Right atrium auricular region (tissue), 2 donors: Measurements from ENCODE around the gene EBI3. TPM values are rescaled to one million over a fixed set of nuclear protein-coding genes. Genes with fewer than 3 reads are reported as not detected.

Experiments used
- DNase-seq: peaks from one replicate; pipeline ENCODE4 v3.0.0-alpha.2; 2019; ENCODE audit warnings: low spot score
- H3K27ac ChIP-seq, 2 donors: fragments of 200-600 bp; sonication (generic); 1 replicate in 1 of 2; 2 replicates in 1 of 2; pipeline ENCODE4 v1.5.1; 2016 to 2019
- H3K27me3 ChIP-seq, 2 donors: fragments of 200-600 bp; sonication (generic); one replicate each; pipeline versions ENCODE4 v1.5.1 to v1.6.0; 2017 to 2019
- H3K36me3 ChIP-seq: fragments of 200-600 bp; sonication (generic); one replicate; pipeline ENCODE4 v1.5.1; 2016
- H3K4me1 ChIP-seq, 2 donors: fragments of 200-600 bp; sonication (generic); one replicate each; pipeline versions ENCODE4 v1.5.1 to v1.6.0; 2017 to 2019
- H3K4me3 ChIP-seq, 2 donors: fragments of 200-600 bp; sonication (generic); 1 replicate in 1 of 2; 2 replicates in 1 of 2; pipeline ENCODE4 v1.5.1; 2017 to 2019; ENCODE audit warnings: mild to moderate bottlenecking in 1 of 2, moderate library complexity in 1 of 2
- H3K9me3 ChIP-seq, 2 donors: fragments of 200-600 bp; sonication (generic); one replicate each; pipeline ENCODE4 v1.5.1; 2019
- total RNA-seq, 2 donors: library from RNA; depleted of rRNA; stranded (reverse); fragments of >200 nt; gene quantifications; one replicate each; pipeline ENCODE4 v1.1.0, GENCODE V29; 2016
- TF ChIP-seq, protein P1 (sequence below), 2 donors: fragments of 200-600 bp; sonication (generic); IDR thresholded peaks; one replicate each; pipeline ENCODE4 v1.5.1; 2019; ENCODE audit warnings: antibody characterized with exemption in 2 of 2

The EBI3 gene
- total RNA-seq, 2 donors from 2014 or later: 1.7 to 2.6 TPM

DNA sequence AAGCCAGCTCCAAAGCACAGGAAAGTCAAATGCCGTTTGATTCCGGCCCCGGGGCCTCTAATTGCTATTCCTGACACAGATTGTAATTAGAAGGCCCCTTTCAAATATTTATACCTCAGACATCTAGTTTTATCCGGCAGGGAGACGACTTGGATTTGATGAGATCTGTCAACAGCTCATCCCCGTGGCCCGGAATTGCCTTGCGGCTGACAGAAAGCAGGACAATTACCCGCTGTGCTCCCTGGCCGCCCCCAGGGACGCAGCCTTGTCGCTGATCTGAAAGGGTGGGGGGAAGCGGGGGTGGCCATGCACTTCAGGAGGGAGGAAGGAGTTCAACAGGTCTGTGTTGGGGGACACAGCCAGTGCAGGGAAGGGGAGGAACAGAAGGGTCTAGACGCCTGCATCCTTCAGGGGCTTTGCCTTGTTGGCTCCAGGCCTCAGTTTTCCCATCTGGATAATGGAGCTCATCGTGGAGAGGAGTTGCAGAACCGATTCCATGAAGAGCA lies 47.9 kb downstream of the EBI3 start:
- no peak for DNase-seq
- H3K27ac ChIP-seq: peak overlapping the region; percentile 73 to 87
- H3K9me3 ChIP-seq: no peaks in the 10 kb centered on the region
- peaks cover 0 to 15% of the 10 kb centered on the region in 2 donors for H3K27me3 ChIP-seq
- TF ChIP-seq, protein P1, sequence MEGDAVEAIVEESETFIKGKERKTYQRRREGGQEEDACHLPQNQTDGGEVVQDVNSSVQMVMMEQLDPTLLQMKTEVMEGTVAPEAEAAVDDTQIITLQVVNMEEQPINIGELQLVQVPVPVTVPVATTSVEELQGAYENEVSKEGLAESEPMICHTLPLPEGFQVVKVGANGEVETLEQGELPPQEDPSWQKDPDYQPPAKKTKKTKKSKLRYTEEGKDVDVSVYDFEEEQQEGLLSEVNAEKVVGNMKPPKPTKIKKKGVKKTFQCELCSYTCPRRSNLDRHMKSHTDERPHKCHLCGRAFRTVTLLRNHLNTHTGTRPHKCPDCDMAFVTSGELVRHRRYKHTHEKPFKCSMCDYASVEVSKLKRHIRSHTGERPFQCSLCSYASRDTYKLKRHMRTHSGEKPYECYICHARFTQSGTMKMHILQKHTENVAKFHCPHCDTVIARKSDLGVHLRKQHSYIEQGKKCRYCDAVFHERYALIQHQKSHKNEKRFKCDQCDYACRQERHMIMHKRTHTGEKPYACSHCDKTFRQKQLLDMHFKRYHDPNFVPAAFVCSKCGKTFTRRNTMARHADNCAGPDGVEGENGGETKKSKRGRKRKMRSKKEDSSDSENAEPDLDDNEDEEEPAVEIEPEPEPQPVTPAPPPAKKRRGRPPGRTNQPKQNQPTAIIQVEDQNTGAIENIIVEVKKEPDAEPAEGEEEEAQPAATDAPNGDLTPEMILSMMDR (IDR thresholded peaks at IDR 0.05): no peak
- H3K4me1 ChIP-seq: peaks cover 0 to 27% of the 10 kb centered on the region in 2 donors
- H3K36me3 ChIP-seq: no peaks in the 10 kb centered on the region
- H3K4me3 ChIP-seq: no peak overlapping the region

DNA sequence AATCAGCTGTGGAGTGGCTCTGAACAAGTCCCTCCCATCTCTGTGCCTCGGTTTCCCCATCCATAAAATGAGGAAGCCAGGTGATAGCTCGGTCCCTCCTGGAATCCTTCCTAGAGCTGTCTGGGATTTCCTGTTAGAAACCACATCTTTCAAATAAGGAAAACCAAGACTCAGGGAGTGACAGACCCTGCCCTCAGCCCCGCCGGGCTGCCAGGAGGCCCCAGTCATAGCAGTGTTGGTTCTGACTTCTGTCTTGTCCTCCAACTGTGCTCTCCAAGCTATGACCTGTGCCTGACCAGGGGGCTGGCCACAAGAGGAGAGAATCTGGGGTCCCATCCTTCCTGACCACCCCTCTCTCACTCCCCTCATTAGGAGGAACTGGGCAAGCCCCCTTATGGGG lies 48.7 kb downstream of the EBI3 start:
- peak overlapping the region; percentile 55 to 60 for H3K4me3 ChIP-seq
- H3K9me3 ChIP-seq: no peaks in the 10 kb centered on the region
- peaks cover 0 to 27% of the 10 kb centered on the region in 2 donors for H3K4me1 ChIP-seq
- TF ChIP-seq, protein P1 (IDR thresholded peaks at IDR 0.05): no peak
- peaks cover 0 to 15% of the 10 kb centered on the region in 2 donors for H3K27me3 ChIP-seq
- peak overlapping the region; percentile 73 to 87 for H3K27ac ChIP-seq
- H3K36me3 ChIP-seq: no peaks in the 10 kb centered on the region
- no peak for DNase-seq

- no peak for DNase-seq
- Histone ChIP-seq H3K4me3 (peak within 1 kb of the TSS; percentile 55 to 60), H3K36me3 (no peaks in the 10 kb centered on the region), H3K27ac (peak within 1 kb of the TSS; percentile 73 to 87), H3K9me3 (no peaks in the 10 kb centered on the region), H3K27me3 (peaks cover 0 to 15% of the 10 kb centered on the region in 2 donors), H3K4me1 (peaks cover 0 to 27% of the 10 kb centered on the region in 2 donors)
- TF ChIP-seq, protein P1 (IDR thresholded peaks at IDR 0.05): no peak
Measured at GRCh38 chr19:4278419-4279266, 49.3 kb downstream of the EBI3 start, which contains the start of gene SHD. Gene SHD (plus strand): TSS chr19:4279266. CDS start chr19:4280064, 798 bp downstream.

GRCh38 chr19:4279267-4279529 lies 49.9 kb downstream of the EBI3 start:
- Histone ChIP-seq H3K36me3 (no peaks in the 10 kb centered on the region), H3K4me3 (peak overlapping the region; percentile 55 to 60), H3K27me3 (peaks cover 0 to 15% of the 10 kb centered on the region in 2 donors), H3K9me3 (no peaks in the 10 kb centered on the region), H3K27ac (peak overlapping the region; percentile 73 to 87), H3K4me1 (peaks cover 0 to 27% of the 10 kb centered on the region in 2 donors)
- DNase-seq: no peak
- TF ChIP-seq, protein P1 (IDR thresholded peaks at IDR 0.05): no peak

DNA sequence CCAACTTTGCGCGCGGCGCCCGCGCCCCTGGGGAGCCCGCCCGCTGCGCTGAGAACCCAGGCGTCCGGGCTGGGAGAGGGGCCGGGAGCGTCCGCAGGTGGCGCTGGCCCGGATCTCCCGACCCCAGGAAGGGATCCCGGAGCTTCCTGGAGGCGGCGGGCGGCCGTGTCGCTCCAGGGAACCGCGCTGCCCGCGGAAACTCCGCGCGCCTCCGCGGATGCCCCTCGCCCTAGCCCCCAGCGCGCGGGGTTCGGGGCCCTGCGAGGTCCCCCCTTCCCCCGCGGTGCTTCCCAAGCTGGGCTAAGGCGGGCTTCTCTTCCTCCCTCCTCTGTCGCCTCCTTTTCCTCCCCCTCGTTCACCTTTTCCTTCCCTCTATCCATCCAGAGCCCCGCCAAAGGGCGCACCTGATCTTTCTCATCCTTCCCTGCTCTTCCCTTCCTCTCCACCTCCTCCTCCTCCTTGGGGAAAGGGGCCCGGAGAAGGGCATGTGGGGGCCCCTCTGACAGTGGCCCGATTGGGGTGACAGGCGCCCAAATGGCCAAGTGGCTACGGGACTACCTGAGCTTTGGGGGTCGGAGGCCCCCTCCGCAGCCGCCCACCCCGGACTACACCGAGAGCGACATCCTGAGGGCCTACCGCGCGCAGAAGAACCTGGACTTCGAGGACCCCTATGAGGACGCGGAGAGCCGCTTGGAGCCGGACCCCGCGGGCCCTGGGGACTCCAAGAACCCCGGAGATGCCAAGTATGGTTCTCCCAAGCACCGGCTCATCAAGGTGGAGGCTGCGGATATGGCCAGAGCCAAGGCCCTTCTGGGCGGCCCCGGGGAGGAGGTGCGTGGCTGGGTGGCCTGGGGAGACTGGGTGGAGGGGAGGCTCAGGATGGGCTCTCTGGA lies 50.5 kb downstream of the EBI3 start:
- Histone ChIP-seq H3K9me3 (no peaks in the 10 kb centered on the region), H3K27me3 (peaks cover 0 to 15% of the 10 kb centered on the region in 2 donors), H3K4me1 (peaks cover 0 to 27% of the 10 kb centered on the region in 2 donors), H3K27ac (peak overlapping the region; percentile 73 to 87), H3K4me3 (peak overlapping the region; percentile 55 to 60), H3K36me3 (no peaks in the 10 kb centered on the region)
- TF ChIP-seq, protein P1 (IDR thresholded peaks at IDR 0.05): no peak
- DNase-seq: no peak
